ENCODE measurements around the gene LRRC3.

LRRC3 gene

GRCh38 chr21:44439211-44439600 is 16.1 kb upstream of the LRRC3 start:
- H4K20me1 ChIP-seq (ENCODE audit: insufficient read depth, low read length), result no peaks in the 10 kb centered on the region
- H3K9me2 ChIP-seq (ENCODE audit: low read depth, low read length), result no peaks in the 10 kb centered on the region

GRCh38 chr21:44440241-44441040 is 14.9 kb upstream of the LRRC3 start:
- TF ChIP-seq CTCF (IDR thresholded peaks at IDR 0.05; ENCODE audit: low read length), result no peak
- no peak for TF ChIP-seq EZH2 (IDR thresholded peaks at IDR 0.05; ENCODE audit: borderline replicate concordance, low read length)
- Histone ChIP-seq H3K36me3 (ENCODE audit: insufficient read depth, low read length) (no peaks in the 10 kb centered on the region), H3K4me3 (ENCODE audit: low read depth, low read length, poor library complexity, severe bottlenecking) (no peak overlapping the region), H3K79me2 (ENCODE audit: insufficient read depth, low read length) (no peaks in the 10 kb centered on the region), H3K9ac (ENCODE audit: low read length) (no peak overlapping the region), H2AFZ (ENCODE audit: low read length) (no peak overlapping the region), H3K9me2 (ENCODE audit: low read depth, low read length) (no peaks in the 10 kb centered on the region), H3K9me3 (ENCODE audit: low read length) (no peaks in the 10 kb centered on the region), H3K27ac (ENCODE audit: low read depth, low read length, poor library complexity, severe bottlenecking) (no peak overlapping the region), H3K27me3 (ENCODE audit: insufficient read depth, low read length) (no peaks in the 10 kb centered on the region), H4K20me1 (ENCODE audit: insufficient read depth, low read length) (no peaks in the 10 kb centered on the region), H3K4me2 (ENCODE audit: low read length) (no peak overlapping the region), H3K4me1 (ENCODE audit: insufficient read depth, low read length, severe bottlenecking) (no peaks in the 10 kb centered on the region), H3F3A (ENCODE audit: insufficient read depth, low read length) (no peaks in the 10 kb centered on the region)

More at GRCh38 chr21:44439211-44439600, 16.1 kb upstream of the LRRC3 start:
- Histone ChIP-seq H3F3A (ENCODE audit: insufficient read depth, low read length) (no peaks in the 10 kb centered on the region), H3K9ac (ENCODE audit: low read length) (no peak overlapping the region), H3K79me2 (ENCODE audit: insufficient read depth, low read length) (no peaks in the 10 kb centered on the region), H3K27ac (ENCODE audit: low read depth, low read length, poor library complexity, severe bottlenecking) (no peak overlapping the region), H3K4me2 (ENCODE audit: low read length) (no peak overlapping the region), H3K4me3 (ENCODE audit: low read depth, low read length, poor library complexity, severe bottlenecking) (no peak overlapping the region), H3K36me3 (ENCODE audit: insufficient read depth, low read length) (no peaks in the 10 kb centered on the region), H3K9me3 (ENCODE audit: low read length) (no peaks in the 10 kb centered on the region), H3K27me3 (ENCODE audit: insufficient read depth, low read length) (no peaks in the 10 kb centered on the region), H3K4me1 (ENCODE audit: insufficient read depth, low read length, severe bottlenecking) (no peaks in the 10 kb centered on the region), H2AFZ (ENCODE audit: low read length) (no peak overlapping the region)
- no peak for TF ChIP-seq CTCF (IDR thresholded peaks at IDR 0.05; ENCODE audit: low read length)
- no peak for TF ChIP-seq EZH2 (IDR thresholded peaks at IDR 0.05; ENCODE audit: borderline replicate concordance, low read length)

GRCh38 chr21:44441041-44441400 is 14.3 kb upstream of the LRRC3 start:
- H3K4me1 ChIP-seq (ENCODE audit: insufficient read depth, low read length, severe bottlenecking), result no peaks in the 10 kb centered on the region
- no peak overlapping the region for H3K9ac ChIP-seq (ENCODE audit: low read length)
- H3K27me3 ChIP-seq (ENCODE audit: insufficient read depth, low read length), result no peaks in the 10 kb centered on the region

More at GRCh38 chr21:44441041-44441400, 14.3 kb upstream of the LRRC3 start:
- no peaks in the 10 kb centered on the region for H3F3A ChIP-seq (ENCODE audit: insufficient read depth, low read length)
- no peaks in the 10 kb centered on the region for H4K20me1 ChIP-seq (ENCODE audit: insufficient read depth, low read length)
- no peak for TF ChIP-seq CTCF (IDR thresholded peaks at IDR 0.05; ENCODE audit: low read length)
- TF ChIP-seq EZH2 (IDR thresholded peaks at IDR 0.05; ENCODE audit: borderline replicate concordance, low read length), result no peak
- H3K4me3 ChIP-seq (ENCODE audit: low read depth, low read length, poor library complexity, severe bottlenecking), result no peak overlapping the region
- no peaks in the 10 kb centered on the region for H3K36me3 ChIP-seq (ENCODE audit: insufficient read depth, low read length)
- no peak overlapping the region for H3K27ac ChIP-seq (ENCODE audit: low read depth, low read length, poor library complexity, severe bottlenecking)
- no peaks in the 10 kb centered on the region for H3K9me3 ChIP-seq (ENCODE audit: low read length)
- H3K4me2 ChIP-seq (ENCODE audit: low read length), result no peak overlapping the region
- no peaks in the 10 kb centered on the region for H3K9me2 ChIP-seq (ENCODE audit: low read depth, low read length)
- no peak overlapping the region for H2AFZ ChIP-seq (ENCODE audit: low read length)
- no peaks in the 10 kb centered on the region for H3K79me2 ChIP-seq (ENCODE audit: insufficient read depth, low read length)
